GM21717 (cell line): ENCODE measurements around the gene METAP1D.

Experiments used
- ATAC-seq: cut with Tn5 transposase; IDR thresholded peaks from one replicate; pipeline ENCODE4 v1.9.1; 2021; ENCODE audit warnings: mild to moderate bottlenecking, moderate library complexity; ENCODE audit not compliant: unreplicated experiment

Gene METAP1D

DNA sequence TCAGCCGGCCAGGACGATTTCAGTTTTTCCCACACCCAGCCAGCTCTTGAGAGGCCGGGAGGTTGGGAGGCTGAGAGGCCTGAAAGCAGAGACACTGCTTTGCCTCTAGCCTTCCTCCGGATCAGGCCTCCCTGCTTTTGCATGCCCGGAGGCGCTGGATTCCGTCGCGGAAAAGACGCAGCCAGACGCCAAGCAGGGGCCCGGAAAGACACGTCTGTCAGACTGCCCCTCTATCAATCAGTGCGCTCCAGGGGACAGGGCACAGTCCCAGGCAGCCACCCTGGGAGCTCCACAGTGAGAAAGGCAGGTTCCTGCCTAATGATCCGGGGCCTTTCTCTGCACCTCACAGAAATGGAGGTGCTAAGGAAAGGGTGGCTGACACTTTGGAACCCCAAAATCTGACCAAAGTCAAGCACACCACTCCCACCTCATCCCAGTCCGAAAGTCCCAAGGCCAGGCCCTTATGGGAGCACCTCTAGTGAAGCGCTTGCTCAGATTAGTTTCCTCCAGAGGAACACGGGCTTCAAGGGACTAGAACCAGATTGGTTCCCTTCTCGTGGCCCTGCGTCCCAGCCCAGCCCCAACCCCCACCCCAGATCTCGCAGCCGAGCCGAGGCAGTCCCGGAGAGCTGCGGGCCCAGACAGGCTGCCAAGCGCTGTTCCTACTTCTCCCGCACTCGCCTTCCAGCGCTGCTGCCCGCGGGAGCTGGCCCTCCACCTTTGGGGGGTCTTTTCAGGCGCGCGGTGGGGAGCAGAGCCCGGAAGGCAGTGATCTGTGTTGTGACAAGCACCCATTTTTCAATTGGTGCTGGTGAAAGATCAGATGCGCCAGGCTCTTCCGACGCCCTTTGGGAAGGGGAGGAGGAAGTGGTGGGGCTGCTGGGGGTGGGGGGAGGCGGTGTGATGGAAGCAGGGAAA lies 90.5 kb downstream of the METAP1D start:
- no peak for ATAC-seq

DNA sequence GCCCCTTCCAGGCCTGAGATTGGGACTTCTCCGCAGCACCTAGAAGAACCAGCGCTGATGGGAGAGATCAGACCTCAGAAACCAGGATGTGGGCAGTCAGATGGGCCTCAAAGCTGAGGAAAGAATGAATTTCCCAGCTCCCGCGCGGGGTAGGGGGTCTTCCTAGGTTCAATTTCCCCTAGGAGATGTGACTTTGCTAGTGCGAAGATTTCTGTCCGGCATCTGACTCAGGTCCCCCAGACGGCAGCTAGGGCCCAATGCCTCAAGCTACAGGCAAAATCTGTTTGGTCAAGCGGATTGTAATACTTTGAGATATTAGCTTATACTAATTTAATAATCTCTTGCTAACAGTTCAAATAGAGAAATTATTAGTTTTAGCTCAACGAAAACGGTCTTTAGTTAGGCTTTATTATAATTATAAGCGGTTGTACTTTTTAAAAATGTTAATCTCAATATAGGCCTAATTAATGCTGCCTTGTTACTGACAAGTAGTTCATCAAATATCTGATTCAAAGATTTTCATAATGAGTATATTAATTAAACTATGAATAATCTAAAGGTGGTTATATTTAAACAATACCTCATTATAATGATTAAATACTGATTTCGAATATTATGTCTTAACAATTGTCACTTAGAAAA lies 91.4 kb downstream of the METAP1D start:
- no peak for ATAC-seq

DNA sequence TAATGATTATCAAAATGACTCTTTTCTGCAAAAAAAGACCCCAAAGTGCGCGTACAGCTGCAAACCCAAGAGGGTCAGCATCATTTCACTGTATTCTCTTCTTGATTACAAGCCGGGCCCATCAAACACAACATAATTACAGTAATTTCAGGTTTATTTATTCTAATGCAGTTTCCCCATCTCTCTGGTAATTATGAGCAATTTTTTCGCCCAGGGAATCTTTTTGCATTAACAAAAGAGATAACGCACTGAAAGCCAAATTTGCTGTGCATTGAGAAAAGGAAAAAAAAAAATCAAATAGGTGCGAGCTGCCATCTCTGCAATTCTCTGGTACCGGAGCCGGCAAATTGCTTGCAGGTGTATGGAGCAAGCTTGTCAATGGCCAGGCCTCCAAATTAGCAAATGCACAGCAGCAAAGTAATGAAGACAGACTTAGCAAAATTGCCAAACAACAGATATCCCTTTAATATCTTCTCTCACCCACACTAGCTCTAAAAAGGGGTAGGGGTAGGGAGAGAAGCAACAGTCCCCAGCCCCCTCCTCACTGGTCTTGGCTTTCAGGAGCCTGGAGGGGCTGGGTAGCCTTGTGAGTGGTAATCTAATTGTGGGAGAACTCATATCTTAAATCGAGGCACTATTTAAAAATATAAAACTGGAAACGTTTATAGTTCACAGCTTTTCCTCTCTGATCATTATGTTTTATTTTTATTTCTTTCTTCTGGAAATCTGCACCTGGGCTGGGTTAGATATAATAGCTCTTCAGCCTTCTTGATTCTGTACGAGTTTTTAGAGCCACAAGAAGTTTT lies 92.2 kb downstream of the METAP1D start:
- no peak for ATAC-seq

DNA sequence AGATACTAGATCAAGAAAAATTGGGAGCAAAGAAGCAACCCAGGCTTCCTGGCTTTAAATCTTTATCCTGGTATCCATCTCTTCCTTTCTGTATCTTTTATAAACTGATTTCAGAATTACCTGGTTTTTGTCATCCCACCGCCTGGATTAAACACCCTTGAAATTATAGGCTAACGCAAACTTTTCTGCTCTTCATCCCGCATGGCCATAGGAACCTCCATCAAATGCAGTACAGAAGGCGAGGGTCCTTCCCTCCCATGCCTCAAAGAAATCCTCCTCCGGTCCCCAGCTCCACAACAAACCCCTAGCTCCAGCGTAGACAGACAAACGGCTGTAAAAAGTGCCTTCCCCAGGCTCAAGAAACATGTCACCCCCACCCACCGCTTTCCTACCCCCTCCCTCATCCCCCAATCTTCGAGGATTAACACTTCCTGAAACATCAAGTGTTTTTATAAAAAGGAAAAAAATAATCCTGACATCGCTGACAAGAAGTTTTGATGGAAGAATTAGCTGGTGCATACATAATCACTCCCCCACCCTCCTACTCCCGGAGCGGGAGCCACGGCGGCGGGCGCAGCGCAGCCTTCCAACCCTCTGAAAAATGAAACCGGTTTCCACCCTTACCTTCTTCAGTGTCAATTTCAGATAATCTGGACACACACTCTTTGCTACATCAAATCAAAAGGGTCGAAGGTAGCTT lies 93.1 kb downstream of the METAP1D start:
- no peak for ATAC-seq

DNA sequence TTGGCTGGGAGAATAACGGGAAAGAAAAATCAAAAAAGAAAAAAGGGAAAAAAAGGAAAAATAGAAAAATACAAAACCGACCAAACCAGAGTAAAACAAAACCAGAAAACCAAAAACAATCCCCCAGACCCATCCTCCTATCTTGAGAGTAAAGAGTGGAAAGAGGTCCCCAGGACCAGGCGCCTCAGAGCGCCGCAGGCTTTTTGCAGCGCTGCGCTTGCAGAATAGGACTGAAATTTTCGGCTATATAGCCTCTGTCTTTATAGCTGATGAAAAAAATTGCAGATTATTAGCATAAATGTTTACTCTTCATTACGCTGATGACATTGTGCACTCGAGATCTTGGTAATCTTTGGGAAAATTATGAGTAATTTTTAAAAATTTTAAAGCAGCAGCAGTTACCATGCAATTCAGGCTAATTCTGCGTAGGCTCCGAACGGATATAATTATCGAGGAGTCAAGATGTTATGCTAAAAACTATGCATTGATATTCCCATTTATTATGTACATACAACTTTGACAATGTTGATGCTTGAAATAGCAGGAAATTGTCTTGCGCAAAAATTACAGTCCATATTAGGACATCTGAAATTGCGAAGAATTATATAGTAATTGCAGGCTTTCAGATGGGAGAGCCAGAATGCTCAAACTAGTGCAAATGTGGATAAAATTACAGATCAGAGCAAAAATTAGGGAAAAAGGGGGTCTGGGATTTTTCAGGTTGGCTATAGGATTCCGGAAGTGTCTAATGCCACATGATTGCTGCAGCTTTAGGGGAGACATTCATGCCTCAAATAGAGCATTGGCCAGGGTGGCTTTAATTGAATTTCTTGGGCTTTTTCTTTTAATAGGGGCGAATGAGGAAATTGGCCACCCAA lies 93.9 kb downstream of the METAP1D start:
- no peak for ATAC-seq

DNA sequence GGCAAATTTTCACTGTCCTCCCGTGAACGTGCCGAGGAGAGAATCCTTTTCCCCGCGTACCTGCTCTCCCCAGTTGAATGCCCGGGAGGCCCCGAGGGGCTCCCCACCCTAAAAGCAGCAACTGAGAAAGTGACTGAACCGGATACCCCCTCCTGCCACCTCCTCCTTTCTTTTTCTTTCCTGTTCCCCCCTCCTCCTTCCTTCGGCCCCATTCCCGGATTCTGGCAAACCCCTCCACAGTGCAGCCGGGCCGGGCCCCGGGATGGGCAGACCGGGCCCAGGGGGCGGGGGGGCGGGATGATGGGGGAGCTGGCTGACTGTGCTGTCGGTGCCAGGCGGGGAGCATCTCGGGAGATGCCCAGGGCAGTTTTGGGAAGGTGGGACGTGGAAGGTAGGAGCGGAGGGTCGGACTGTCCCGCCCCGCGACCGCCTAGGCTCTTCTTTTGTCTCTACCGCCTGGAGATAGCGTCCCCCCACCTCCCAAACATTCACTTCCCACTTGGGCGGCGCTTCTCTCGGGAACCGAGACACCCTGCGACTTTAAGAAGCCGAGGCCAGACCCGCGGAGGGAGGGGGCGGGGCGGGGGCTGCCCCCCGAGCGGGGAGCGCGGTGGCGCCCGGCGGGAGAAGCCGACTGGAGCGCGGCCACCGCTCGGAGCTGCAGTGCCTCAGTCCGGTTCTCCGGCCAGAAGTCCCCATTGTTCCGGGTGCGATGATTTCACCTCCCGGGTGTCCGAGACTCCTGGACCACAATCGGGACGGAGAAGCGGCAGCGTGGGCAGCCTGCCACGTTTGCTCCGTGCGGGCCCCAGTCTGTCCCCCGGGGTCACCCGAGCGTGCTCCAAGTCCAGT lies 94.8 kb downstream of the METAP1D start:
- ATAC-seq: no peak

DNA sequence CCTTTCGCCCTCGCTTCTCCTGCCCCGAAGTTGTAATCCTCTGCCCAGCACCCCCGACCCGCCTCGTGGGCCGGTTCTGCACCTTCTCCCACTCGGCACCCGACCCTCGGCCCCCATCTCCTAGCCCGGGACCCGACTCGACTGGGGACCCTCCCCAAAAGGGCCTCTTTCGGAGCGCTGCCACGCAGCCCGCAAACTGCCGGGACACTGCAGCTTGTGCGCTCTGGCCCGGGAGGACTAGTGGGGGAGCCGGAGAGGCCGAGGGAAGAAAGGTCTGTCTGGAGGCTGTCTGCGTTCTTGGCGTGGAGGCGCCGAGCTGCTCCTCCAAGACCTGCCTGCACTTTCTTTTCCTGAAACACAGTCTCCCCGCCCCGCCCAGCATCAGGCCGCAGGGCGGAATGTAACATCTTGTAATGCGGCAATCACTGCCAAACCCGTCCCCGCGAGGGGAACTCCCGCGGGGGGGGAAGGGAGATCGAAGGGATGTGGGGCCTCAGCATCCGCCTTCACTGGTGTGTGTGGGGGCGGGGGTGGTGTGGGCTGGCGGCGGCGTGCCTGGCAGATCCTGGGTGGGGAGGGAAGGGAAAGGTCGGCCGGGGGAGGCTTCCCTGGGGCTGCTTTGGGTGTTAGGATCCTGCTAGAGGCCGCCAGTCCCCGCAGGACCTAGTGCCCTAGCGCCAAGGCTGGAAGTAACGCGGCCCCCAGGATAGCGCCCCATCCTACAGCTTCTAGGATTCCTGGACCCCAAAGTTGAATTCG lies 95.6 kb downstream of the METAP1D start:
- no peak for ATAC-seq

DNA sequence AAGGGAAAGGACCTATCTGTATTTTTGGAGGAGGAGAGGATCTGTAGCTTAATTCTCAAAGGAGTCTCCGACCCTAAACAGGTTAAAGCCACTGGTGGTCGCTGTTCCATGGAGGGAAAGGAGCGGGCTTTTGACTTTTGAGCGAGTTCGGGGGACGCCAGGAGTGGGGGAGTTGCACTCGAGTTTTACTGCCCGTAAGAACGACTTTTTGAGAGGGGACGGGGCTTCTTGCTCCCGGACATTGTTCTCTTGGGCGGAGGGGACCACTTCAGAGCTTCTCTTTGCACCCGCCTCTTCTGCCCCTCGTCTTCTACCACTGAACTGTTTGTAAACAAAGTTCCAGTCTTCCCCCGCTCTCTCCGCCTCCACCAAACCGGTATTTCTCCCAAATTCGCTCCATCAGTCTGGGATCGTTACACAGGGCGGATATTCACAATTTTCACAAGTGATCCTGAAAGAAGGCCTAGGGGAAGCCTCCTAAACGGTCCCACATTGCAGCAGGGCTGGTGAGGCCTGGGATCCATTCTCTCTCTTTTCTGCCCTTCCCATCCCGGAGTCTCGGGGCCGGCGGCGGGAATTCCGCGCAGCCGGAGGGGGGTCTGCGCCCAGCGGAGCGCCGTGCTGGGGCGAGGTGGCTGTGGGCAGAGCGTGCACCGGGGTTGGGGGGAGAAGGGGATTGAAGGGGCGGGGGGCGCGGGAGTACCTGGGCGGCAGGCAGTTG lies 96.3 kb downstream of the METAP1D start:
- ATAC-seq: no peak

DNA sequence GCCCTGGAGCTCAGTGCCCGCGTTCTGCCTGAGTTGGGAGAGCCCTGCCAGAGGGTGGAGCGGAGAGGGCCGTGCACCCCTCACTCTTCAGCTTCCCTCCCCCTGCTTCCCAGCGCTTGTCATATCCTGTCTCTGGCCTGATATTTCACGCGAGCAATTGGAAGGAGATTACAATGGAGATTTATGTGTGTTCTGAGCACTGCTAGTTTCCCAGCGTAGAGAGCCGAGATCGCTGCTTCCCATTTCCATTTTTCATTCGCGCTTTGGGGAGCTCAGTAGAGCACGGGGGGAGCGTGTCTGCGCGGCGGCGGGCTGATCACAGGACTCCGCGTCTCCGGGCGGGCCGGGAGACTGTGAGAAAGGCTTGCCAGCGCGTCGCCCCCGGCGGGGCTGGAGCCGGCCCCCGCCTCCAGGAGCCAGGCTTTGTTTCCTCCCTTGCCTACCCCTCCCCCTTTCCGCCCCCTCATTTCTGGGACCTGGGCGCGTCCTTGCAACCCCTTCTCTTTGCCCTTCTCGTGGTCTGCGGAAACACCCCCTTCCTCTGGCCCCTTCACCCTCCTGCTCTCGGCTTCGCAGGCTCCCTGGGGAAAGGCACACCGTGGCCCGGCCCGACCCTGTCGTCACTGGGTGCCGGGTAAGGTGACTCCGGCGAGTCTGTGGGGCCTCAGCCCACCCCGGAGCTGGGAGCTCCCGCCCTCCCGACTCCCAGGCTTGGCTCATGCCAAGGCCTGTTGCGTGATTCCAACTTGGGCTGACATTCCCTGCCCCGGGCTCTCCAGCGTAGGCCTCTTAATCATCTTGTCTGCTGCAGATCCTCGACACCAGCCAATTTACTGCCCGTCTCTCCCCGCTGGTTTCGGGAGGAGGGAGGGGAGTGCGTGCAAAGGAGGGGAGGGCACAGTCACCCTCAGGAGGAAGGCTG lies 97.1 kb downstream of the METAP1D start:
- ATAC-seq: no peak

DNA sequence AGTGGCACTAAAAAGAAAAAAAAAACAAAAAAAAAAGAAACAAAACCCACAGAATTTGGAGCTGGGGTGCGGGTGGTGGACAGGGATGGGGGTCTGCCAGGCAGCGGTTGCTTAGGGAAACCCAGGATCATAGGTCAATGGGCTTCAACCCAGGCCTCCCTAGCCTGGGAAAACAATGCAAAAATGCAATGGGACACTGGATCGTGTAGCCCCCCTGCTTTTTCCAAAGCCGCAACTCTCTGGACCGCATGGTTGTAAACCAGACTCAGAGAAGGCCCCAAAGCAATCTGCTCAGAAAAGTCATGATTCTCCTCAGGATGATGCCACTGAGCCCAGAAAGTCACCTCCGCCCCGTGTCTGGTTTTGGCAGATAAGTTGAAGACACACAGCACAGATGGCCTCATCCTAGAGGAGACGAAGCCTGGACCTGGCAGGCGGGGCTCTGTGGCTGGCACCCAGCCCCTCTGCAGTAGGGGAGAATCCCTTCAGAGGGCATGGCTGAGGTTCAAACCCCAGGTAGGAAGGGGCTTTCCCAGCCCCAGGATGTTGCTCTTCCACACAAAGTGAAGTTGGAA lies 97.9 kb downstream of the METAP1D start:
- ATAC-seq: no peak

DNA sequence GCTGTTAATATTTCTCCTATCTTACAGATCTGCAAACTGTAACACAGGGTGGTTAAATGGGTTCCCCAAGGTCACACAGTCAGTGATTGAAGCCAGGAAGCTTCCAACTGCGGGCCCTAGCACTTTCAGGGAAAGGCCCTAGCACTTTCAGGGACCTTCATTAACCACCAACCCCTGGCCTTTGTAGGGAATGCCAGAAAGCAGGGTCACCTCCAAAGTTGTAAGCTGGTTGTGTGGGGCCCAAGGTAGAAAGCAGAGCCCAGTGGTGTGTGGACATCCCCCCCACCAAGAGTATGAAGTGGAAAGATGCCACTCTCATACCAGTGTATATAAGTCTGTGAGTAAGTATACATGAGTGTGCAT lies 98.5 kb downstream of the METAP1D start:
- ATAC-seq: no peak

DNA sequence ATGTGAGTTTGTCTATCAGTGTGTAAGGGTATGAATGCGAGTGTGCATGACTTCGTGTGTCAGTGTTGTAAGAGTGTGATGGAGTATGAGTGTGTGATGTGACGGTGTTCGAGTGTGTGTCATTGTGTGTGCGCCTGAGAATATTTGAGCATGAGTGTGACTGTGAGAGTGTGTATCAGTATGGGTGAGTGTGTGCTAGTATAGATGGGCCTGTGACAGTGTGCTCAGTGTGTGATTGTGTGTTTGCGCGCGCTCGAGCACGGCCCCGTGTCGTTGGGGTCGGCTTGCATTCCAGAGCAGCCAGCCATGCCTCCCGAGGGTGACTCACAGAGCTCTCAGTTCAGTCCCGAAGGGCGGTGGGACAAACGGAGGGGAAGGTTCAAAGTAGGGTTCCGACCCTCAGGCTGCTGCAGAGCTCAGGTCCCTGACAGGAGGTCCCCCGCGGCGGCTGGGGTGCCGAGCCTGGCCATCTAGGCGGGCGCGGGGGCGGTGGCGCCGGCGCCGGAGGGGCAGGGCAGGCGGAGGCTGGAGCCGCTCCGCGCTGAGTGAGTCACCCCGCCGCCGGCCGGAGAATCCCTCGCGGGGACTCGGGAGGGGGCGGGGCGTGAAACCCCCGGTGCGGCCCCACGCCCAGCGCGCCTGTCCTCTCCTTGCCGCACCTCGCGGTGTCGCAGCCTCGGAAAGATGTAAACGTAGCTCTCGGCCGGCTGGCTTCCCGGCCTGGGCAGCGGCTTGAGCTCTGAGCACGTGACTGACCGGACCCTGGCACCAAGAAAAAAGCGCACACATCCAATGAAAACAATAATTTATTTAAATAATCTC lies 99.1 kb downstream of the METAP1D start:
- ATAC-seq: no peak

DNA sequence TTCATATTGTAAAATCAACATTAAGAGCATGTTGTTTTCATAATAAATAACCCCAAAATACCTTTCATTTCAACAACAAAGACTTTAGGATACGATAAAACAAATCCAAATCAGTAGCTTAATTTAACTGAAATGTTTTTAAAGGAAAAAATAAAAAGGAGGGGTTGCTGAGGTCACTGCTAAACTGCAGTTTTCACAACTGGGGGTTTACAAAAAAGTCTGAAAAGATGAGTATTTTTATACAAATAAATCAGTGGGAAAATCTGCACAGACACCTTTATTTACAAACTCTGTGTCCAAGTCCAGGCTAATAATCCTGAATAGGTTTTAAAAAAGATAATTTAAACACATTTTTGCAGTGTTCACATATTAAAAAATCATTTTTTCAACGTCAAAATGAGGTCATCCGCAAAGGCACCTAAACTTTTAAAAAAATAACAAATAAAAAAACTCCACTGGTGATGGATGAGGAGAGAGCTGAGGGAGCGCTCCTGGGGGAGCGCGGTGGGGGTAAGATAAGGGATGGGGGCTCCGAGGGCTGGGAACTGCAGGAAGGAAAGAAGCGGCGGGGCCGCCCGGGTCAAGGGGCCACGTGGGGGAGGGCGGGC lies 99.8 kb downstream of the METAP1D start:
- no peak for ATAC-seq

DNA sequence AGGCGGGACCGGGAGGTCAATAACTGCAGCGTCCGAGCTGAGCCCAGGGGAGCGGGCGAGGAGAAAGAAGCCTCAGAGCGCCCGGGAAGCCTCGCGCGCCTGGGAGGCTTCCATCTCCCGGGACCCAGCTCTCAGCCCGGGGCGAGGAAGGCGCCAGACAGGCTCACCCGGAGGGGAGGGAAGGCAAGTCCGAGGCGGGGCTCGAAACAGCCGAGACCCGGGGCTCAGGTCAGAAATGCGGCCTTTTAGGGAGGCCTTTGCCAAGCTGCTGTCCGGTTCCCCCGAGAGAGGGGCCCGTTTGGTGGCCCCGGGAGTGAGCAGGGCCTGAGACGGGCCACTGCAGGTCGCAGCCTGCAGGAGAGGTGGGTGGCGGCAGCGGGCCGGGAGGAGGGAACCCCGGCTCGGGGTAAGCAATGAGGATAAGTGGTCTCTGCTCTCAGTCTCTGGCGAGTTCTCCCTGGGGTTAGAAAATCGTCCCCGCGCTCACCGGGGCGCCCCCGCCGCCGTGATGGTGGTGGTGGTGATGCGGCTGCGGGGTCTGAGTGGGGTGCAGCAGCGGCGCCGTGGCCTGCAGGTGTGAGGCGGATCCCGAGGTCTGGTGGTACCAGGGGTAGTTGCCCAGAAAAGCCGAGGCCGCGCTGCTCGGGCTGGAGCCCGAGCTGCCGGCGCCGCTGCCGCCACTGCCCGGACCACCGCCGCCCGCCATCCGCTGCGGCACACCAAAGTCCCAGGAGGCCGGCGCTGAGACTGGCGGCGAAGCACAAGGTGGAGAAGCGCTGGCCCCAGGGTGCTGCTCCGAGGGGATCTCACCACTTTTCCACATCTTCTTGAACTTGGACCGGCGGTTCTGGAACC lies 100.6 kb downstream of the METAP1D start:
- ATAC-seq: no peak
